WTC11 (cell line): ENCODE measurements around the gene CACNA1C.

ENCODE experiments used
- ATF1 ChIP-seq: sonication (generic); formaldehyde crosslinking; IDR thresholded peaks from 2 replicates; pipeline ENCODE4 v1.8.1; 2023; ENCODE audit warnings: mild to moderate bottlenecking, moderate library complexity, missing genetic modification reagents
- CREB1 ChIP-seq: sonication (generic); formaldehyde crosslinking; IDR thresholded peaks from 2 replicates; pipeline ENCODE4 v1.8.0; 2023; ENCODE audit warnings: mild to moderate bottlenecking, missing genetic modification reagents
- ELF4 ChIP-seq: sonication (generic); formaldehyde crosslinking; IDR thresholded peaks from 2 replicates; pipeline ENCODE4 v1.8.1; 2022; ENCODE audit warnings: low read depth, mild to moderate bottlenecking, moderate library complexity, missing genetic modification reagents
- ETV6 ChIP-seq: sonication (generic); formaldehyde crosslinking; IDR thresholded peaks from 2 replicates; pipeline ENCODE4 v1.8.1; 2022; ENCODE audit warnings: mild to moderate bottlenecking, missing genetic modification reagents
- NFE2L1 ChIP-seq: sonication (generic); formaldehyde crosslinking; IDR thresholded peaks from 2 replicates; pipeline ENCODE4 v1.8.1; 2023; ENCODE audit warnings: missing genetic modification reagents
- TF ChIP-seq, protein P1 (sequence below): fragments of 200-600 bp; IDR thresholded peaks from 2 replicates; pipeline ENCODE4 v1.8.0; 2022; ENCODE audit warnings: antibody characterized with exemption
- TF ChIP-seq, protein P2 (sequence below): sonication (generic); formaldehyde crosslinking; IDR thresholded peaks from 2 replicates; pipeline ENCODE4 v1.8.0; 2023; ENCODE audit warnings: mild to moderate bottlenecking, missing genetic modification reagents
- TF ChIP-seq, protein P3 (sequence below): sonication (generic); formaldehyde crosslinking; IDR thresholded peaks from 2 replicates; pipeline ENCODE4 v1.8.0; 2023; ENCODE audit warnings: missing genetic modification reagents
- TF ChIP-seq, protein P4 (sequence below): sonication (generic); formaldehyde crosslinking; IDR thresholded peaks from 2 replicates; pipeline ENCODE4 v1.8.0; 2022; ENCODE audit warnings: mild to moderate bottlenecking, missing genetic modification reagents

DNA sequence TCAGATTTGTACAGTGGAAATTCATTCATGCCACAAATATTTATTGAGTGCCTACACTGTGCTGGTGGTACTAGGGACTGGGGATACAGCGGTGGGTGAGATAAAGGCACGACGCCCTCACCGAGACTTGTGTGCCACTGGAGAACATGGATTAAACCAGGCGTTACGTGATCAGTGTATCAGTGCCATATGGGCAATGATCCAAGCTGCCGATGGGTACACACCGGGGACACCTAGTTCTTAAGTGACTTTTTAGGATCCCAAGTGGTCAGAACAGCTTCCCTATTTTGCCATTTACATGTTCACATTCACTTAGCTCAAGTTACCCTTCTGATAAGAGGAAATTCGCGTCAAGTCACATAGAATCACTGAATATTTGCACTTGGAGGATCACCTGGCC is 236.7 kb downstream of the CACNA1C start:
- TF ChIP-seq CREB1 (CRISPR knock-in tag) = no peak
- TF ChIP-seq, protein P1, sequence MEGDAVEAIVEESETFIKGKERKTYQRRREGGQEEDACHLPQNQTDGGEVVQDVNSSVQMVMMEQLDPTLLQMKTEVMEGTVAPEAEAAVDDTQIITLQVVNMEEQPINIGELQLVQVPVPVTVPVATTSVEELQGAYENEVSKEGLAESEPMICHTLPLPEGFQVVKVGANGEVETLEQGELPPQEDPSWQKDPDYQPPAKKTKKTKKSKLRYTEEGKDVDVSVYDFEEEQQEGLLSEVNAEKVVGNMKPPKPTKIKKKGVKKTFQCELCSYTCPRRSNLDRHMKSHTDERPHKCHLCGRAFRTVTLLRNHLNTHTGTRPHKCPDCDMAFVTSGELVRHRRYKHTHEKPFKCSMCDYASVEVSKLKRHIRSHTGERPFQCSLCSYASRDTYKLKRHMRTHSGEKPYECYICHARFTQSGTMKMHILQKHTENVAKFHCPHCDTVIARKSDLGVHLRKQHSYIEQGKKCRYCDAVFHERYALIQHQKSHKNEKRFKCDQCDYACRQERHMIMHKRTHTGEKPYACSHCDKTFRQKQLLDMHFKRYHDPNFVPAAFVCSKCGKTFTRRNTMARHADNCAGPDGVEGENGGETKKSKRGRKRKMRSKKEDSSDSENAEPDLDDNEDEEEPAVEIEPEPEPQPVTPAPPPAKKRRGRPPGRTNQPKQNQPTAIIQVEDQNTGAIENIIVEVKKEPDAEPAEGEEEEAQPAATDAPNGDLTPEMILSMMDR = no peak
- no peak for TF ChIP-seq ELF4 (CRISPR knock-in tag)
- TF ChIP-seq ETV6 (CRISPR knock-in tag) = no peak
- TF ChIP-seq, protein P2, sequence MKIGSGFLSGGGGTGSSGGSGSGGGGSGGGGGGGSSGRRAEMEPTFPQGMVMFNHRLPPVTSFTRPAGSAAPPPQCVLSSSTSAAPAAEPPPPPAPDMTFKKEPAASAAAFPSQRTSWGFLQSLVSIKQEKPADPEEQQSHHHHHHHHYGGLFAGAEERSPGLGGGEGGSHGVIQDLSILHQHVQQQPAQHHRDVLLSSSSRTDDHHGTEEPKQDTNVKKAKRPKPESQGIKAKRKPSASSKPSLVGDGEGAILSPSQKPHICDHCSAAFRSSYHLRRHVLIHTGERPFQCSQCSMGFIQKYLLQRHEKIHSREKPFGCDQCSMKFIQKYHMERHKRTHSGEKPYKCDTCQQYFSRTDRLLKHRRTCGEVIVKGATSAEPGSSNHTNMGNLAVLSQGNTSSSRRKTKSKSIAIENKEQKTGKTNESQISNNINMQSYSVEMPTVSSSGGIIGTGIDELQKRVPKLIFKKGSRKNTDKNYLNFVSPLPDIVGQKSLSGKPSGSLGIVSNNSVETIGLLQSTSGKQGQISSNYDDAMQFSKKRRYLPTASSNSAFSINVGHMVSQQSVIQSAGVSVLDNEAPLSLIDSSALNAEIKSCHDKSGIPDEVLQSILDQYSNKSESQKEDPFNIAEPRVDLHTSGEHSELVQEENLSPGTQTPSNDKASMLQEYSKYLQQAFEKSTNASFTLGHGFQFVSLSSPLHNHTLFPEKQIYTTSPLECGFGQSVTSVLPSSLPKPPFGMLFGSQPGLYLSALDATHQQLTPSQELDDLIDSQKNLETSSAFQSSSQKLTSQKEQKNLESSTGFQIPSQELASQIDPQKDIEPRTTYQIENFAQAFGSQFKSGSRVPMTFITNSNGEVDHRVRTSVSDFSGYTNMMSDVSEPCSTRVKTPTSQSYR (CRISPR knock-in tag) = no peak
- TF ChIP-seq, protein P3, sequence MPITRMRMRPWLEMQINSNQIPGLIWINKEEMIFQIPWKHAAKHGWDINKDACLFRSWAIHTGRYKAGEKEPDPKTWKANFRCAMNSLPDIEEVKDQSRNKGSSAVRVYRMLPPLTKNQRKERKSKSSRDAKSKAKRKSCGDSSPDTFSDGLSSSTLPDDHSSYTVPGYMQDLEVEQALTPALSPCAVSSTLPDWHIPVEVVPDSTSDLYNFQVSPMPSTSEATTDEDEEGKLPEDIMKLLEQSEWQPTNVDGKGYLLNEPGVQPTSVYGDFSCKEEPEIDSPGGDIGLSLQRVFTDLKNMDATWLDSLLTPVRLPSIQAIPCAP (CRISPR knock-in tag) = no peak
- no peak for TF ChIP-seq NFE2L1
- TF ChIP-seq, protein P4, sequence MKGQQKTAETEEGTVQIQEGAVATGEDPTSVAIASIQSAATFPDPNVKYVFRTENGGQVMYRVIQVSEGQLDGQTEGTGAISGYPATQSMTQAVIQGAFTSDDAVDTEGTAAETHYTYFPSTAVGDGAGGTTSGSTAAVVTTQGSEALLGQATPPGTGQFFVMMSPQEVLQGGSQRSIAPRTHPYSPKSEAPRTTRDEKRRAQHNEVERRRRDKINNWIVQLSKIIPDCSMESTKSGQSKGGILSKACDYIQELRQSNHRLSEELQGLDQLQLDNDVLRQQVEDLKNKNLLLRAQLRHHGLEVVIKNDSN (CRISPR knock-in tag) = no peak
- no peak for TF ChIP-seq ATF1
